Progenitor cell of endocrine pancreas (in vitro differentiated cells): Measurements from ENCODE around the gene FLOT1. TPM values are rescaled to one million over a fixed set of nuclear protein-coding genes. Genes with fewer than 3 reads are reported as not detected.

Experiments
- DNase-seq: peaks from one replicate; pipeline ENCODE4 v3.0.0; 2021; ENCODE audit warnings: low spot score; ENCODE audit not compliant: unreplicated experiment
- H3K27ac Mint-ChIP-seq: 2 replicates; pipeline ENCODE4 v1.8.0; 2021; ENCODE audit warnings: mild to moderate bottlenecking, moderate library complexity, mixed read lengths
- H3K27me3 Mint-ChIP-seq: 2 replicates; pipeline ENCODE4 v1.8.0; 2021; ENCODE audit warnings: mixed read lengths
- H3K36me3 Mint-ChIP-seq: 2 replicates; pipeline ENCODE4 v1.8.0; 2022; ENCODE audit warnings: mixed read lengths; ENCODE audit not compliant: insufficient read depth
- H3K4me1 Mint-ChIP-seq: 2 replicates; pipeline ENCODE4 v1.8.0; 2021; ENCODE audit warnings: low read depth, mixed read lengths
- H3K4me3 Mint-ChIP-seq: 2 replicates; pipeline ENCODE4 v1.8.0; 2021; ENCODE audit warnings: low read depth, mild to moderate bottlenecking, moderate library complexity, mixed read lengths
- H3K9me3 Mint-ChIP-seq: 2 replicates; pipeline ENCODE4 v1.8.0; 2021; ENCODE audit warnings: low read depth, mixed read lengths
- total RNA-seq: library from RNA; stranded (reverse); gene quantifications from 2 replicates; pipeline ENCODE4 v1.2.1, GENCODE V29; 2021
- TF ChIP-seq, protein P1 (sequence below): fragments of 200-600 bp; sonication (generic); IDR thresholded peaks from one replicate; pipeline ENCODE4 v1.5.0; 2021; ENCODE audit warnings: antibody characterized with exemption, mild to moderate bottlenecking; ENCODE audit not compliant: unreplicated experiment

FLOT1 gene
- total RNA-seq, 1 donor from 2014 or later, result 115 TPM

DNA sequence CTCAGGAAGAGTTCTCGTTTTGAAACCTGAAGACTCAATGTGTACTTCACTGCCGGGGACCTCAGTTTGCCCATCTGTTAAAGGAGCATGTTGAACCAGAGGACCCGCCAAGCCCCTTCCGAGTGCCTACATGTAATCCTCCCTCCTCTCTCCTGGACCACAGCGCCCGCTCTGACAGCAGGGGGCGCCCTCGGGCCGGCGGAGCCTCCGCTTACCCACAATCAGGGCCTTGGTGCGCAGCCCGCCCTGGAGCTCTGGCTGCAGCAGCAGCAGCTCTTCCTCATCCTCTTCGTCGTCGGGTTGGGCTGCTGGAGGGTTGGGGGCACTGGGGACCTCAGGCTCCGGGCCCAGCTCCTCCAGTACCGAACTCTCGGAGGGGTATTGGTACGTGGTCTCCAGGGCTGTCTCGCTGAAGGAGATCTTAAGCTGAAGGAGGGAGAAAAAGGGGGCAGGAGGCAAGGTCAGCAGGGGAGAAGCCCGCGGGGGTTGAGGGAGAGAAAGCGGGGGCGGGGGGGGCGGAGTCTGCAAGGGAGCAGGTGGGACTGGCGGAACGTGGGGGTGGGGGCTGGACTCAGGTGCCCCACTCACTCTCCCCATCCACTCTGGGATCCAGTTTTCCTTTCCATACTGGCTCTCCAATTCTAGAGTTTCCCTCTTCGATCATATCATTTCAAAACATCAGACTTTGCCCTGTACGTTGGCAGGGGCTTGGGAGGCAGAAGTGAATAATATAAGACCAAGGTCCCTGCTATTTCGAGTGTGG lies 63.3 kb downstream of the FLOT1 start:
- H3K36me3 Mint-ChIP-seq, result peaks cover 12% of the 10 kb centered on the region

More for the DNA sequence above, 63.3 kb downstream of the FLOT1 start:
- Mint-ChIP-seq H3K4me3 (no peak overlapping the region), H3K4me1 (peaks cover 18% of the 10 kb centered on the region), H3K27ac (no peak overlapping the region), H3K9me3 (no peaks in the 10 kb centered on the region), H3K27me3 (no peaks in the 10 kb centered on the region)
- TF ChIP-seq, protein P1, sequence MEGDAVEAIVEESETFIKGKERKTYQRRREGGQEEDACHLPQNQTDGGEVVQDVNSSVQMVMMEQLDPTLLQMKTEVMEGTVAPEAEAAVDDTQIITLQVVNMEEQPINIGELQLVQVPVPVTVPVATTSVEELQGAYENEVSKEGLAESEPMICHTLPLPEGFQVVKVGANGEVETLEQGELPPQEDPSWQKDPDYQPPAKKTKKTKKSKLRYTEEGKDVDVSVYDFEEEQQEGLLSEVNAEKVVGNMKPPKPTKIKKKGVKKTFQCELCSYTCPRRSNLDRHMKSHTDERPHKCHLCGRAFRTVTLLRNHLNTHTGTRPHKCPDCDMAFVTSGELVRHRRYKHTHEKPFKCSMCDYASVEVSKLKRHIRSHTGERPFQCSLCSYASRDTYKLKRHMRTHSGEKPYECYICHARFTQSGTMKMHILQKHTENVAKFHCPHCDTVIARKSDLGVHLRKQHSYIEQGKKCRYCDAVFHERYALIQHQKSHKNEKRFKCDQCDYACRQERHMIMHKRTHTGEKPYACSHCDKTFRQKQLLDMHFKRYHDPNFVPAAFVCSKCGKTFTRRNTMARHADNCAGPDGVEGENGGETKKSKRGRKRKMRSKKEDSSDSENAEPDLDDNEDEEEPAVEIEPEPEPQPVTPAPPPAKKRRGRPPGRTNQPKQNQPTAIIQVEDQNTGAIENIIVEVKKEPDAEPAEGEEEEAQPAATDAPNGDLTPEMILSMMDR, result peak; percentile 95
- peak; percentile 84 for DNase-seq

Other genes with a start within 250 kb of the FLOT1 start
- 75.2 and 81.9 TPM in 2 replicates for gene GNL1, start 186.2 kb downstream of the FLOT1 start, total RNA-seq
- gene PRR3, start 185.4 kb downstream of the FLOT1 start, total RNA-seq, result 16.6 and 19.7 TPM in 2 replicates
- gene ABCF1, start 171.2 kb downstream of the FLOT1 start, total RNA-seq, result 72.0 and 78.7 TPM in 2 replicates
- gene PPP1R10, start 125.4 kb downstream of the FLOT1 start, total RNA-seq, result 141 and 142 TPM in 2 replicates
- 27.5 and 28.2 TPM in 2 replicates for gene MRPS18B, start 124.8 kb downstream of the FLOT1 start, total RNA-seq
- 71.2 and 74.2 TPM in 2 replicates for gene ATAT1, start 115.8 kb downstream of the FLOT1 start, total RNA-seq
- gene C6orf136, start 95.6 kb downstream of the FLOT1 start, total RNA-seq, result 18.8 and 19.5 TPM in 2 replicates
- 30.0 and 31.0 TPM in 2 replicates for gene DHX16, start 69.7 kb downstream of the FLOT1 start, total RNA-seq
- 22.5 and 25.4 TPM in 2 replicates for gene PPP1R18, start 56.0 kb downstream of the FLOT1 start, total RNA-seq
- 35.5 and 37.9 TPM in 2 replicates for gene NRM, start 51.7 kb downstream of the FLOT1 start, total RNA-seq
- 58.5 and 67.6 TPM in 2 replicates for gene MDC1, start 25.4 kb downstream of the FLOT1 start, total RNA-seq
- gene TUBB, start 22.3 kb downstream of the FLOT1 start, total RNA-seq, result 1,227 and 1,272 TPM in 2 replicates
- 22.1 and 23.2 TPM in 2 replicates for gene IER3, start 1.9 kb upstream of the FLOT1 start, total RNA-seq
- gene DDR1, start 141.8 kb upstream of the FLOT1 start, total RNA-seq, result 154 and 163 TPM in 2 replicates
- gene GTF2H4, start 165.5 kb upstream of the FLOT1 start, total RNA-seq, result 73.0 and 74.7 TPM in 2 replicates
- 56.3 and 58.0 TPM in 2 replicates for gene VARS2, start 171.6 kb upstream of the FLOT1 start, total RNA-seq
- gene SFTA2, start 189.5 kb upstream of the FLOT1 start, total RNA-seq, result 1.0 and 2.6 TPM in 2 replicates
- 0.05 TPM in 1 of 2 replicates, not detected in the other for gene MUCL3, start 198.3 kb upstream of the FLOT1 start, total RNA-seq
- gene MUC21, start 241.0 kb upstream of the FLOT1 start, total RNA-seq, result not detected in 2 replicates